Measurements from ENCODE around the gene FIGN.

GRCh38 chr2:163558251-163559021, 177.4 kb downstream of the FIGN start:
- TF ChIP-seq POLR2AphosphoS5 (IDR thresholded peaks at IDR 0.05; ENCODE audit: low read depth, low read length) (no peak), POLR2A (IDR thresholded peaks at IDR 0.05; ENCODE audit: low read depth, low read length) (no peak), TAF1 (IDR thresholded peaks at IDR 0.05; ENCODE audit: borderline replicate concordance, low read depth, low read length) (no peak)

All from GM12892 (cell line).